ENCODE measurements around the gene HYAL3.
"Not testable (repeated sequence)": the region's sequence is repeated elsewhere in the genome, so short reads cannot be mapped to it uniquely, and the experiment has no call there.

HYAL3 gene

DNA sequence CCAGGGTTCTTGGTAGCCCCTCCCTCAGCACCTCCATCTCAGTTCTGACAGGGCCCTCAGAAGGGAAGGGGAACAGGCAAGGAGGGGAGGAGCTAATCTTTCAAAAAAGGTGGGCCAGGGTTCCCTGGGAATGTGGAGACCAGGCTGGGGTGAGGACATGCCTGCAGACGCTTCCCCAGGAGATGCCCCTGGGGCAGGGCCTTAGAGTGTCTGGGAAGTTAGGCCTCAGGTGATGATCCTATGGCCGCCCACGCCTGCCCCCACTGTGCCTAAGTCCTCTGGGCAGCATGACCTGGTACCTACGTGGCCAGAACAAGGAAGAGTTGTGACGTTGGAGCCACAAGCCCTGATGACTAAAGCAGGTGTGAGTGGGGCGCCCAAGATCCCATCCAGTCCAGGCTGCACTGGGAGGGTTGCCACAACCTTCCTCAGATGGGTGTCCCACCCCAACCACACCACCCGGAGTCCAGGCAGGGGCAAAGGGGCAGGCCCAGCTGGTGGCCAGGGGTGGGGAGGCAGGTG is 34.2 kb downstream of the HYAL3 start:
- peaks cover 54 to 60% of the 10 kb centered on the region in 2 donors for H3K4me1 ChIP-seq (ENCODE audit: control insufficient read depth in 1 of 2, insufficient read depth in 2 of 2, low read length in 2 of 2)
- no peak overlapping the region for H3K4me3 ChIP-seq (ENCODE audit: low read depth in 1 of 2, low read length in 2 of 2)
- no peaks in the 10 kb centered on the region for H3K9me3 ChIP-seq (ENCODE audit: control insufficient read depth in 1 of 2, low read length in 2 of 2)
- no peaks in the 10 kb centered on the region for H3K36me3 ChIP-seq (ENCODE audit: control insufficient read depth in 1 of 2, insufficient read depth in 2 of 2, low read length in 2 of 2)
- H3K27ac ChIP-seq (ENCODE audit: low read depth, low read length): peak overlapping the region; percentile 82
- no peaks in the 10 kb centered on the region for H3K27me3 ChIP-seq (ENCODE audit: control insufficient read depth in 1 of 2, insufficient read depth in 2 of 2, low read length in 2 of 2)
- peak overlapping the region; percentile 26 to 36 for H3K9ac ChIP-seq (ENCODE audit: low read depth in 1 of 2, low read length in 2 of 2)

DNA sequence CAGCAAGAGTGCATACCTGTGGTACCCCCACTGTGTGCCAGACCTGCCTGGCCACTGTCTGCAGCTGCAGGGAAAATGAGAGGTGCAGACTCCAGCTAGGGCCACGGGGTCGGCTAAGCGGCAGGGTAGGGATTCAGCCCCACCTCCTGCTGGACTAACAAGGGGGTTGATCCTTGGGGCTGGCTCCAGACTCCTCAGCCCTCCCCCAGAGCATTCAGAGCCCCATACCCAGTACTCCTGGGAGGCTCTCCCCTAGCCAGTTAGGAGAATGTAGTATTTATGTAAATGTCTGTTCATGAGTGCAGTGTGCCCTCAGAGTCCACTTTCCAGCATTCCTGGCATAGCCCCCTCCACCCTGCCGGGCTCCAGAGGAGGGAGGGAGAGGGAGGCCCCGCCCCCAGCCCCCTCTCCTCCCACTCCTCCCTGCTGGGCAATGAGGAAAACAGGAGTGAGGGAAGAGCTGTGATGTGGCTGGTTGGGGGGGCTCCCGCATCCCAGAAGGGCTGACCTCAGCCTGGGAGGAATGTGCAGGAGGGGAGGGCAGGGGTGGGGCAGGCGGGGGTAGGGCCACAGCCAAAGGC is 34.7 kb downstream of the HYAL3 start:
- H3K4me3 ChIP-seq (ENCODE audit: low read depth in 1 of 2, low read length in 2 of 2): no peak overlapping the region
- H3K9ac ChIP-seq (ENCODE audit: low read depth in 1 of 2, low read length in 2 of 2): peak overlapping the region; percentile 20 to 26
- H3K4me1 ChIP-seq (ENCODE audit: control insufficient read depth in 1 of 2, insufficient read depth in 2 of 2, low read length in 2 of 2): peaks cover 58 to 59% of the 10 kb centered on the region in 2 donors

DNA sequence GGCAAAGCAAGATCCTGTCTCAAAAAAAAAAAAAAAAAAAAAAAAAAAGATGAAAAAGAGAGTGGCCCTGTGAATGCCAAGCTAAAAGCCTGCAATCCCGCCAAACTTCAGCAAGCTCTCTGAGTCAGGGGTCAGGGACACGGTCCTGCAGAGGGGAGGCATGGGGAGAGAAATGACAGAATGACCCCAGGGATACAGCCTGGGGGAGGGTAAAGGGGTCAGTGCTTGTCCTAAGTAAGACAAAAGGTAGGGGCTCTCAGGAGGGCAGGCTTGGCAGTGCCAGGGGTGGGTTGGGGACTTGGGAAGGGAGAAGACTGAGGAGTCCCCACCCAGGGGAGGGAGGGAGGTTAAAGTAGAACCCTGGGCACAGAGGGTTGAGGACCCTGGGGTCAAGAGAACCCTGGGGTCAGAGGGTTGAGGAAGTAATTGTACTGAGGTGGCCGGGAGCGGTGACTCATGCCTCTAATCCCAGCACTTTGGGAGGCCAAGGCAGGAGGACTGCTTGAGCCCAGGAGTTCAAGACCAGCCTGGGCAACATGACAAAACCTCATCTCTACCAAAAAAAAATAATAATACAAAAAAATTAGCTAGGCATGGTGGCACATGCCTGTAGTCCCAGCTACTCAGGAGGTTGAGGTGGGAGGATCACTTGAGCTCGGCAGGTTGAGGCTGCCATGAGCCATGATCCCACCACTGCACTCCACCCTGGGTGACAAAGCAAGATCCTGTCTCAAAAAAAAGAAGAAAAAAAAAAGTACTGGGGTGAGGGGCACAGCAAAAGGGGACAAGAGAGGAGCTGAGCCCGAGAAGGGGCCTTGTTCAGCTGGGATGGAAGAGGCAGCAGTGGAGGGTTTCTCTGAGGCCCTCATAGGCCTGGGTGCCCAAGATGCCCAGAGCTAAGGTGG is 35.5 kb downstream of the HYAL3 start:
- Histone ChIP-seq H3K36me3 (ENCODE audit: control insufficient read depth in 1 of 2, insufficient read depth in 2 of 2, low read length in 2 of 2) (no peaks in the 10 kb centered on the region), H3K4me3 (ENCODE audit: low read depth in 1 of 2, low read length in 2 of 2) (no peak overlapping the region), H3K9ac (ENCODE audit: low read depth in 1 of 2, low read length in 2 of 2) (peak overlapping the region in 1 of 2 donors; percentile 20), H3K4me1 (ENCODE audit: control insufficient read depth in 1 of 2, insufficient read depth in 2 of 2, low read length in 2 of 2) (peaks cover 56 to 58% of the 10 kb centered on the region in 2 donors), H3K27ac (ENCODE audit: low read depth, low read length) (peak overlapping the region; percentile 54), H3K27me3 (ENCODE audit: control insufficient read depth in 1 of 2, insufficient read depth in 2 of 2, low read length in 2 of 2) (no peaks in the 10 kb centered on the region), H3K9me3 (ENCODE audit: control insufficient read depth in 1 of 2, low read length in 2 of 2) (no peaks in the 10 kb centered on the region)

More for the DNA sequence above, 34.7 kb downstream of the HYAL3 start:
- Histone ChIP-seq H3K9me3 (ENCODE audit: control insufficient read depth in 1 of 2, low read length in 2 of 2) (no peaks in the 10 kb centered on the region), H3K36me3 (ENCODE audit: control insufficient read depth in 1 of 2, insufficient read depth in 2 of 2, low read length in 2 of 2) (no peaks in the 10 kb centered on the region), H3K27me3 (ENCODE audit: control insufficient read depth in 1 of 2, insufficient read depth in 2 of 2, low read length in 2 of 2) (no peaks in the 10 kb centered on the region), H3K27ac (ENCODE audit: low read depth, low read length) (peak overlapping the region; percentile 54)

DNA sequence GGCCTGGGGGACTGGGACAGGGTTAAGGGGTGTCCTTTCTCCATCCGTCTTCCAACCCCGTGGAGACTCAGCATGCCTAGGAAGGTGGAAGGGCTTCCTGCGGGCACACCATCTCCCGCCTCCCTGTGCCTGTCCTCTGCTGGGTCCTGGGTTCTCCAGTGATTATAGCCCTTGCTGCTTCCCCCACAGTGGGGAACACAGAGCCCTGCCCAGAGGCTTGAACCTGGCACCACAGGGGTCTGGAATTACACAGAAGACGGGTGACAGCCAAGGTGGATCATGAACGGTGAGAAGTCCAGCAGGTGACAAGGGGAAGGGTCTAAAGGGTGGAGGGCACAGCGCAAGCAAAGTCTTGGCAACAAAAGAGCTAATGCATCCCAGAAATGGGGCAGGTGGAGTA is 36.4 kb downstream of the HYAL3 start:
- H3K27me3 ChIP-seq (ENCODE audit: control insufficient read depth in 1 of 2, insufficient read depth in 2 of 2, low read length in 2 of 2): no peaks in the 10 kb centered on the region
- H3K36me3 ChIP-seq (ENCODE audit: control insufficient read depth in 1 of 2, insufficient read depth in 2 of 2, low read length in 2 of 2): peaks cover 4 to 5% of the 10 kb centered on the region in 2 donors
- H3K9me3 ChIP-seq (ENCODE audit: control insufficient read depth in 1 of 2, low read length in 2 of 2): no peaks in the 10 kb centered on the region
- no peak overlapping the region for H3K4me3 ChIP-seq (ENCODE audit: low read depth in 1 of 2, low read length in 2 of 2)
- no peak overlapping the region for H3K27ac ChIP-seq (ENCODE audit: low read depth, low read length)
- H3K4me1 ChIP-seq (ENCODE audit: control insufficient read depth in 1 of 2, insufficient read depth in 2 of 2, low read length in 2 of 2): peaks cover 47 to 48% of the 10 kb centered on the region in 2 donors
- H3K9ac ChIP-seq (ENCODE audit: low read depth in 1 of 2, low read length in 2 of 2): no peak overlapping the region

DNA sequence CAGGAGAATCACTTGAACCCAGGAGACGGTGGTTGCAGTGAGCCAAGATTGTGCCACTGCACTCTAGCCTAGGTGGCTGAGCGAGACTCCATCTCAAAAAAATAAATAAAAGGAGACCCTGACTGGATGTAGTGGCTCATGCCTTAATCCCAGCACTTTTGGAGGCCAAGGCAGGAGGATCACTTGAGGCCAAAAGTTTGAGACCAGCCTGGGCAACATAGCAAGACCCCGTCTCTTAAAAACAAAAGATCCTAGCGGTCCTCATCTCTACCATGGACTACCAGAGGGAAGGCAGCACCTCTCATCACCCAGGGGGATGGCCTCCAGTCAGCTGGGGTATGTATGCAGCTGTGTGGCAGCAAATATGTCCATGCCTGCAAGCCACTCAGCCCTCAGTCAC is 37.0 kb downstream of the HYAL3 start:
- peaks cover 41 to 43% of the 10 kb centered on the region in 2 donors for H3K4me1 ChIP-seq (ENCODE audit: control insufficient read depth in 1 of 2, insufficient read depth in 2 of 2, low read length in 2 of 2)
- H3K9me3 ChIP-seq (ENCODE audit: control insufficient read depth in 1 of 2, low read length in 2 of 2); H3K27ac ChIP-seq (ENCODE audit: low read depth, low read length); H3K4me3 ChIP-seq (ENCODE audit: low read depth in 1 of 2, low read length in 2 of 2); H3K27me3 ChIP-seq (ENCODE audit: control insufficient read depth in 1 of 2, insufficient read depth in 2 of 2, low read length in 2 of 2); H3K9ac ChIP-seq (ENCODE audit: low read depth in 1 of 2, low read length in 2 of 2): not testable (repeated sequence)
- peaks cover 9 to 10% of the 10 kb centered on the region in 2 donors for H3K36me3 ChIP-seq (ENCODE audit: control insufficient read depth in 1 of 2, insufficient read depth in 2 of 2, low read length in 2 of 2)

DNA sequence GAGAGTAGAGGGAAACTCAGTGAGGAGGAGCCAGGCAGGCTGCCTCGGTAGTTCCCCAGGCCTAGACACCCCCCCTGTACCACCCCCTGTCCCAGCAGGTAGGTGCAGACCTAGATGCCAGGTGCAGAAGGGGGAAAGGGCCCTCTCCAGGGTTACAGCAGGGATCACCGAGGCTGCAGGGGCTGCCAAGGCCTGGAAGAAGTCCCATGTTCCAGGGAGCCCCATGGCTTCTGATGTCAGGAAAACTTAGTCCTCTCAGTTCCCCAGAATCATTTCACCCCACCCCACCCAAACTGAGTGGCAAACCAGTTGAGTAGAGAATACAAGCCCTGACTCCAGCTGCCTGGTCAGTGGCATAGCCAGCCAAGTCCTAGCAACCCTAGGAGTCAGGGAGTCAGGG is 37.7 kb downstream of the HYAL3 start:
- no peaks in the 10 kb centered on the region for H3K27me3 ChIP-seq (ENCODE audit: control insufficient read depth in 1 of 2, insufficient read depth in 2 of 2, low read length in 2 of 2)
- no peak overlapping the region for H3K27ac ChIP-seq (ENCODE audit: low read depth, low read length)
- no peak overlapping the region for H3K4me3 ChIP-seq (ENCODE audit: low read depth in 1 of 2, low read length in 2 of 2)
- H3K9ac ChIP-seq (ENCODE audit: low read depth in 1 of 2, low read length in 2 of 2): peak overlapping the region in 1 of 2 donors; percentile 80
- H3K4me1 ChIP-seq (ENCODE audit: control insufficient read depth in 1 of 2, insufficient read depth in 2 of 2, low read length in 2 of 2): peaks cover 34 to 36% of the 10 kb centered on the region in 2 donors
- H3K9me3 ChIP-seq (ENCODE audit: control insufficient read depth in 1 of 2, low read length in 2 of 2): no peaks in the 10 kb centered on the region
- peaks cover 13 to 17% of the 10 kb centered on the region in 2 donors for H3K36me3 ChIP-seq (ENCODE audit: control insufficient read depth in 1 of 2, insufficient read depth in 2 of 2, low read length in 2 of 2)

DNA sequence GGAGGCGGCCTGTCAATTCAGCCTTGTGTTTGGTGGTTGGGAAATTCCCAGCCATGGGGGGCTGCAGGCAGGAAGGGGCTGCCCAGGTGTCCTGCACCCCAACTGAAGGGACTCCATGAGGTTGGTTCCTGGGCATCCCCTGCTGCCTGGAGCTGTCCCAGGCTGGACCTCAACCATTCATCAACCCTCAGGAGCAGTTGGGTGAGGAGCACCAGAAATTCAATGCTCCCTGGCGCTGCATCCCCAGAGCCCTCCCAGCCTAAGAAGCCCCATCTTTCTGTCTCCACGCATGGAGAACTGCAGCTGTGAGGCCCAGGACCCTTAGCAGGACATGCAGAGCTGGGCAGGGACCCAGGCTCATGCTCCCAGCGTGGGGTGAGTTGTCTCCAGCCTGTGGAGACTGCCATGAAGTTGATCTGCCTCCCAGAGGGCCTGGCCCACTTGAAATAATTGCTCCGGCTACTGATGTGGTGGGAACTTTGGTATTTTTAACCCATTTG is 38.2 kb downstream of the HYAL3 start:
- peaks cover 29 to 31% of the 10 kb centered on the region in 2 donors for H3K4me1 ChIP-seq (ENCODE audit: control insufficient read depth in 1 of 2, insufficient read depth in 2 of 2, low read length in 2 of 2)
- no peaks in the 10 kb centered on the region for H3K27me3 ChIP-seq (ENCODE audit: control insufficient read depth in 1 of 2, insufficient read depth in 2 of 2, low read length in 2 of 2)
- peak overlapping the region; percentile 71 to 80 for H3K9ac ChIP-seq (ENCODE audit: low read depth in 1 of 2, low read length in 2 of 2)
- H3K4me3 ChIP-seq (ENCODE audit: low read depth in 1 of 2, low read length in 2 of 2): peak overlapping the region; percentile 51 to 60
- no peaks in the 10 kb centered on the region for H3K9me3 ChIP-seq (ENCODE audit: control insufficient read depth in 1 of 2, low read length in 2 of 2)
- H3K36me3 ChIP-seq (ENCODE audit: control insufficient read depth in 1 of 2, insufficient read depth in 2 of 2, low read length in 2 of 2): peaks cover 18 to 22% of the 10 kb centered on the region in 2 donors
- peak overlapping the region; percentile 84 for H3K27ac ChIP-seq (ENCODE audit: low read depth, low read length)

DNA sequence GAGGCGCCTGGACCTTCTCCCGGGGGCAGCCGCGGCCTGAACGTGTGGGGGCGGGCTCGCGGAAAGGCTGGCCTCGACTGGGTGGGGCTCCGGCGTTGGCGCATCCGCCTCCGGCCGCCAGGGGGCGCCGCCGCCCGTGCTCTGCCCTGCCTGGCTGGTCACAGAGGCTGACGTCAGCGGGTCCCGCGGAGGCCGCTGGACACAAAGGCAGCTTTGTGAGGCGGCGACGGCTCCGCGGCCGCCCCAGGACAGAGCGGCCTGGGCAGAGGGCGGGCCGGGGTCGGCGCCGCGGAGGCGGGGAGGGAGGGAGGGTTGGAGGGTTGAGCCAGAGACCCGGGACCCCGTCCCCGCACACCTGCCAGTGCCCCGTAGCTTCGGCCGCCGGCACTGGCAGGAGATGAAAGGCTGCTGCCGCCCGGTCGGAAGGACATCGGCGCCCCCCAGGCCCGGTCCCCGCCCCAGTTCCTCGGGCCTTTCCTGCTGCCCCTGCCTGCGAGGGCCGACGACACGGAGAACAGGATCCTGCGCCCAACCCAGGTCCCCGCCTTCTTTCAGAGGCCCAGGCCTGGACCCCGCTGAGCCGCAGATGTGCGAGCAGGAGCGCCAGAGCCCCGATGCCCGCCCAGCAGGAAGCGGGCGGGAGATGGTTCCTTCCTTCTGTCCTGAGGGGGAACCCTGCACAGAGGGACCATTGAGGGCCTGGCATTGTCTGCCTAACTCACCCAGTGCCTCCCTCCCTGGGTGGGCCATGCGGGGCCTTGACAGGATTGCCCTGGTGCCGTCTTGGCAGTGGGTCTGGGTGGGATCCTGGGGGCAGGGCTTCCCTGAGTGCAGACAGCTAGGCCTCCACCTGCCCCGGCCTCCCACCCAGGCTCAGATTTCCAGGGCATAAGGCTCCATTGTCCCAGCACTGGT is 38.9 kb downstream of the HYAL3 start:
- peaks cover 18 to 24% of the 10 kb centered on the region in 2 donors for H3K36me3 ChIP-seq (ENCODE audit: control insufficient read depth in 1 of 2, insufficient read depth in 2 of 2, low read length in 2 of 2)
- H3K9me3 ChIP-seq (ENCODE audit: control insufficient read depth in 1 of 2, low read length in 2 of 2): no peaks in the 10 kb centered on the region
- peaks cover 24% of the 10 kb centered on the region in 2 donors for H3K4me1 ChIP-seq (ENCODE audit: control insufficient read depth in 1 of 2, insufficient read depth in 2 of 2, low read length in 2 of 2)
- peak overlapping the region; percentile 71 to 80 for H3K9ac ChIP-seq (ENCODE audit: low read depth in 1 of 2, low read length in 2 of 2)
- no peaks in the 10 kb centered on the region for H3K27me3 ChIP-seq (ENCODE audit: control insufficient read depth in 1 of 2, insufficient read depth in 2 of 2, low read length in 2 of 2)
- peak overlapping the region; percentile 51 to 60 for H3K4me3 ChIP-seq (ENCODE audit: low read depth in 1 of 2, low read length in 2 of 2)
- peak overlapping the region; percentile 84 for H3K27ac ChIP-seq (ENCODE audit: low read depth, low read length)

DNA sequence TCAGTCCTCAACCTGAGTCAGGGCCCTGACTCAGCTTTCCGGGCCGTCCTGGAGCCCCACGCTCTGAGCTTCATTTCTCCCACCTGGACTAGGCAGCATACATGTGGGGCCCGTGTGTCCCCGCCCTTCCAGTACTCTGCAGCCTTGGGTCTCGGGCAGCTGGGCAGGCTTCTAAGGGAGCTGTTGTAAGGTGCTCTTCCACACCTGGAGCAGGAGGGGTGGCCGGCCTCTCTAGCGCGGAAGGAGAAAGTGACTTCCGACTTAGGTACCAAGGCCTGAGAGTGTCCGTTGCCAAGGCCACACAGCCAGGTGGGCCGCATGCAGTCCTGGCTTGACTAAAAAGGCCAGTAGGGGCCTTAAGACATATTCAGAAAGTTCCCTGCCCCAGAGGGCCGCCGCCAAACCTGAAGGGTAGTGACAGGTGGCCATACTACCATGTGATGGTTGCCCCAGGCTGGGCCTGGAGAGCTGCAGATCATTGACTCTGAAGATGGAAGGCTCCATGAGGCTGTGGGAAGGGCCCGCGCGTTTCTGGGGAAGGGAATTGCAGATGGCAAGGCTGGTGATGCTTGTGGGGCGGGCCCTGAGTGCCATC is 39.7 kb downstream of the HYAL3 start:
- Histone ChIP-seq H3K9ac (ENCODE audit: low read depth in 1 of 2, low read length in 2 of 2) (peak overlapping the region; percentile 1 to 71), H3K4me1 (ENCODE audit: control insufficient read depth in 1 of 2, insufficient read depth in 2 of 2, low read length in 2 of 2) (peaks cover 19 to 22% of the 10 kb centered on the region in 2 donors), H3K36me3 (ENCODE audit: control insufficient read depth in 1 of 2, insufficient read depth in 2 of 2, low read length in 2 of 2) (peaks cover 18 to 31% of the 10 kb centered on the region in 2 donors), H3K4me3 (ENCODE audit: low read depth in 1 of 2, low read length in 2 of 2) (peak overlapping the region in 1 of 2 donors; percentile 35), H3K27ac (ENCODE audit: low read depth, low read length) (peak overlapping the region; percentile 62), H3K9me3 (ENCODE audit: control insufficient read depth in 1 of 2, low read length in 2 of 2) (no peaks in the 10 kb centered on the region), H3K27me3 (ENCODE audit: control insufficient read depth in 1 of 2, insufficient read depth in 2 of 2, low read length in 2 of 2) (no peaks in the 10 kb centered on the region)

All from duodenal mucosa (tissue), 2 donors.